Subcutaneous abdominal adipose tissue (tissue), 5 donors: ENCODE measurements around the gene RNASE11.
"Not testable (repeated sequence)": the region's sequence is repeated elsewhere in the genome, so short reads cannot be mapped to it uniquely, and the experiment has no call there.

Source experiments
- H3K27ac ChIP-seq: one replicate; pipeline ENCODE4 v1.7.0; 2013; ENCODE audit warnings: low read depth, mild to moderate bottlenecking, inconsistent platforms, low read length, moderate library complexity
- H3K27me3 ChIP-seq, 5 donors: one replicate each; pipeline ENCODE4 v1.7.0; 2013; ENCODE audit warnings: low read length in 5 of 5, inconsistent platforms in 1 of 5; ENCODE audit not compliant: control insufficient read depth in 5 of 5, insufficient read depth in 4 of 5
- H3K36me3 ChIP-seq, 5 donors: one replicate each; pipeline ENCODE4 v1.7.0; 2013; ENCODE audit warnings: low read length in 5 of 5; ENCODE audit not compliant: control insufficient read depth in 5 of 5, insufficient read depth in 5 of 5
- H3K4me1 ChIP-seq, 5 donors: one replicate each; pipeline ENCODE4 v1.7.0; 2013; ENCODE audit warnings: low read length in 5 of 5, mild to moderate bottlenecking in 3 of 5, moderate library complexity in 1 of 5; ENCODE audit not compliant: control insufficient read depth in 5 of 5, insufficient read depth in 5 of 5
- H3K4me3 ChIP-seq, 5 donors: one replicate each; pipeline ENCODE4 v1.7.0; 2013; ENCODE audit warnings: low read length in 5 of 5, low read depth in 1 of 5
- H3K9ac ChIP-seq, 5 donors: one replicate each; pipeline ENCODE4 v1.7.0; 2013; ENCODE audit warnings: low read length in 5 of 5, mild to moderate bottlenecking in 4 of 5, moderate library complexity in 3 of 5
- H3K9me3 ChIP-seq, 5 donors: one replicate each; pipeline ENCODE4 v1.7.0; 2013; ENCODE audit warnings: low read length in 5 of 5; ENCODE audit not compliant: control insufficient read depth in 5 of 5
- donor health status: healthy.
- donor health status: healthy.
- donor health status: healthy.
- donor health status: healthy.
- donor health status: healthy.

RNASE11 gene

DNA sequence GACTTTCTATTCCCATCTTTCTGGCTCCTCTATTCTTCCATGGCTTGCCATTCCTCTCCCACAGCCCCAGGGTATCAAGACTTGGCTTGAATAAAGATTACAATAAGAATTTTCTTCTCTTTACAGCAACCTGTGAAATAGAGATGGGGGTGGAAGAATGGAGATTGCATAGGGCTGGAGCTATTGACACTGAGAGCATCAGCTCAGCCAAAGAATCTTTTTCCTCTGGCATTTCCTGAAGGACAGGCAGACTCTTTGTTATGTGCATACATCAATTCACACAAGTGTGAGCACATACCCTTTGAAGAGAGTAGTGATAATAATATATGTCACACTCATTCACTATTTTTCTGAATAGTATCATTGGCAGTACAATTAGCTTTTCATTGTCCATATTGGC, 4.7 kb downstream of the RNASE11 start:
- no peaks in the 10 kb centered on the region for H3K4me1 ChIP-seq
- H3K36me3 ChIP-seq = no peaks in the 10 kb centered on the region
- no peaks in the 10 kb centered on the region for H3K9me3 ChIP-seq
- H3K9ac ChIP-seq = no peak overlapping the region
- no peak overlapping the region for H3K4me3 ChIP-seq
- peaks cover 0 to 2% (median 0%) of the 10 kb centered on the region in 5 donors for H3K27me3 ChIP-seq
- no peak overlapping the region for H3K27ac ChIP-seq

DNA sequence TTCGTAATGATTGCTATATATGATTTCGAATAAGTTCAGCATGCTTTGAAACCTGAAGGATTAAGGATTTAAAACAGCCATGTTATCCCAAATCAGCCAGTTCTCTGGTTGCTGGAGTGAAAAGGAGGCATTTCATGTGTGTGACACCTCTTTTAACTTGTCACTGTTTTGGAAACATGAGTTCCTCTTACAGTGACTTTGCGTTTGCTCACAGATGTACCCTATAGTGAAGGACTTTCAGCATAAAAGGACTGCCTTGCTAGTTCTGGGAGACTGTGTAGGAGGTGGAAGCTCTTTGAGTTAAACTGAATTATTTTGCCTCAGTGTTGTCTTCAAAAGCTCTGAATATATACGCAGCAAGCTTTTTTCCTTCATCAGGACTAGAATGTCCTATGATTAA, 7.6 kb downstream of the RNASE11 start:
- Histone ChIP-seq H3K4me1 (no peaks in the 10 kb centered on the region), H3K27me3 (peaks cover 0 to 2% (median 0%) of the 10 kb centered on the region in 5 donors), H3K36me3 (no peaks in the 10 kb centered on the region)

GRCh38 chr14:20578784-20579502, 8.9 kb downstream of the RNASE11 start:
- Histone ChIP-seq H3K36me3 (no peaks in the 10 kb centered on the region), H3K27ac (no peak overlapping the region), H3K27me3 (peaks cover 0 to 2% (median 0%) of the 10 kb centered on the region in 5 donors), H3K9ac (no peak overlapping the region), H3K4me3 (no peak overlapping the region), H3K9me3 (no peaks in the 10 kb centered on the region), H3K4me1 (no peaks in the 10 kb centered on the region)

More for the DNA sequence above, 7.6 kb downstream of the RNASE11 start:
- Histone ChIP-seq H3K4me3 (no peak overlapping the region), H3K9me3 (no peaks in the 10 kb centered on the region), H3K27ac (no peak overlapping the region), H3K9ac (no peak overlapping the region)

- H3K4me1 ChIP-seq = no peaks in the 10 kb centered on the region
- H3K9ac ChIP-seq = no peak overlapping the region
- no peak overlapping the region for H3K4me3 ChIP-seq
- no peaks in the 10 kb centered on the region for H3K9me3 ChIP-seq
- H3K27ac ChIP-seq = no peak overlapping the region
- peaks cover 0 to 2% (median 0%) of the 10 kb centered on the region in 5 donors for H3K27me3 ChIP-seq
- no peaks in the 10 kb centered on the region for H3K36me3 ChIP-seq
These were observed 9.5 kb downstream of the RNASE11 start for GRCh38 chr14:20578325-20578724.

DNA sequence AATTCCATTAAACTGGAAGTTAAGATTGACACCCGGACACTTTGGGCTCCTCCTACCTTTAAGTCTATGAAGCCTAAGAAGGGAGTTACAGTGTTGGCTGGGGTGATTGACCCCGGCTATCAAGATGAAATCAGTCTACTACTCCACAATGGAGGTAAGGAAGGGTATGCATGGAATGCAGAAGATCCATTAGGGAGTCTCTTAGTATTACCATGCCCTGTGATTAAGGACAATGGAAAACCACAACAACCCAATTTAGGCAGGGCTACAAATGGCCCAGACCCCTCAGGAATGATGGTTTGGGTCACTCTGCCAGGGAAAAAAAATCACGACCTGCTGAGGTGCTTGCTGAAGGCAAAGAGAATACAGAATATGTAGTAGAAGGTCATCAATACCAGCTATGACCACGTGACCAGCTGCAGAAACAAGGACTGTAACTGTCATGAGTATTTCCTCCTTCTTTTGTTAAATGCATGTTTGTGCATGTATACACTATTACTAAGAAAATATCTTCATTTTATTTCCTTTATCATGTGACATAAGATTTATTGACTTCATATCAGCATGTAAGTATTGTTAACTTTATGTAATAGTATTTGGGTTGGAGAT, 15.3 kb downstream of the RNASE11 start:
- H3K36me3 ChIP-seq, H3K4me3 ChIP-seq, H3K27me3 ChIP-seq, H3K9ac ChIP-seq, H3K27ac ChIP-seq, H3K4me1 ChIP-seq: not testable (repeated sequence)
- peaks cover 4 to 20% (median 17%) of the 10 kb centered on the region in 5 donors for H3K9me3 ChIP-seq

DNA sequence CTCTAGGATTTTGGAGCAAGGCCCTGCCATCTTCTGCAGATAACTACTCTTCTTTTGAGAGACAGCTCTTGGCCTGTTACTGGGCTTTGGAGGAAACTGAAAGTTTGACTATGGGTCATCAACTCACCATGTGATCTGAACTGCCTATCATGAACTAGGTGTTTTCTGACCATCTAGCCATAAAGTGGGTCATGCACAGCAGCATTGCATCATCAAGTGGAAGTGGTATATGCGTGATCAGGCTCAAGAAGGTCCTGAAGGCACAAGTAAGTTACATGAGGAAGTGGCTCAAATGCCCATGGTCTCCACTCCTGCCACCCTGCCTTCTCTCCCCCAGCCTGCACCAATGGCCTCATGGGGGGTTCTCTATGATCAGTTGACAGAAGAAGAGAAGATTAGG, 17.1 kb downstream of the RNASE11 start:
- H3K9me3 ChIP-seq = peaks cover 4 to 20% (median 17%) of the 10 kb centered on the region in 5 donors
- not testable (repeated sequence) for H3K9ac ChIP-seq, H3K36me3 ChIP-seq, H3K27ac ChIP-seq, H3K27me3 ChIP-seq, H3K4me1 ChIP-seq, H3K4me3 ChIP-seq

- H3K27me3 ChIP-seq, H3K36me3 ChIP-seq, H3K27ac ChIP-seq, H3K9ac ChIP-seq, H3K4me3 ChIP-seq, H3K4me1 ChIP-seq: not testable (repeated sequence)
- H3K9me3 ChIP-seq = peaks cover 4 to 20% (median 17%) of the 10 kb centered on the region in 5 donors
These were observed 17.9 kb downstream of the RNASE11 start for GRCh38 chr14:20569865-20570264.

- Histone ChIP-seq H3K9ac (no peak overlapping the region), H3K36me3 (no peaks in the 10 kb centered on the region), H3K27ac (no peak overlapping the region), H3K9me3 (peaks cover 4 to 20% (median 17%) of the 10 kb centered on the region in 5 donors), H3K4me1 (no peaks in the 10 kb centered on the region), H3K4me3 (peak overlapping the region in 2 of 5 donors; percentile 12 to 30), H3K27me3 (no peaks in the 10 kb centered on the region)
These were observed 18.7 kb downstream of the RNASE11 start for GRCh38 chr14:20569066-20569465.

DNA sequence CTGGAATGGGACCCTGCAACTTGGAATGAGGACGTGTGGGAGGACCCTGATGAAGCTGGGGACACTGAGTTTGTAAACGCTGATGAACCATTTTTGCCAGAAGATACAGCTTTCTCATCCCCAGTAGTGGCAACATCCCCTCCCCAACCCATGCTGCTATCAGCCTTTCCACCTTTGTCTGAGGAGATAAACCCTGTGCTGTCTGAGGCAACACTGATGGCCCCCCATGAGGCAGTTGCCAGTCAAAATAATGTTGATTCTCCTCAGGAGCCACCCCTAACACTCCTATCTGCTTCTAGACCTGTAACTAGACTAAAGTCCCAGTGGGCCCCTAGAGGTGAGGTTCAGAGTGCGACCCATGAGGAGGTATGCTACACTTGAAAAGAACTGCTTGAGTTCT, 19.4 kb downstream of the RNASE11 start:
- peaks cover 4 to 20% (median 17%) of the 10 kb centered on the region in 5 donors for H3K9me3 ChIP-seq
- no peaks in the 10 kb centered on the region for H3K4me1 ChIP-seq
- H3K27me3 ChIP-seq = no peaks in the 10 kb centered on the region
- H3K36me3 ChIP-seq = no peaks in the 10 kb centered on the region
- H3K9ac ChIP-seq = no peak overlapping the region
- H3K27ac ChIP-seq = no peak overlapping the region
- H3K4me3 ChIP-seq = no peak overlapping the region

DNA sequence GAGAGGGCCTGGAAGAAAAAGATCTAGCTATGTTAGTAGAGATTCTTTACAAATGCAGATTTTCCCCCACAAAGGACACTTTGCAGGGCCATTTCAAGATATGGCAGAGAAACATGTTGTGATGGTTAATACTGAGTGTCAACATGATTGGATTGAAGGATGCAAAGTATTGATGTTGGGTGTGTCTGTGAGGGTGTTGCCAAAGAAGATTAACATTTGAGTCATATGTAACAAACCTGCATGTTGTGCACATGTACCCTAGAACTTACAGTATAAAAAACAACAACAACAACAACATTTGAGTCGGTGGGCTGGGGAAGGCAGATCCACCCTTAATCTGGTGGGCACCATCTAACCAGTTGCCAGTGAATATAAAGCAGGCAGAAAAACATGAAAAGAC, 20.6 kb downstream of the RNASE11 start:
- H3K4me3 ChIP-seq, H3K4me1 ChIP-seq, H3K27me3 ChIP-seq, H3K27ac ChIP-seq, H3K36me3 ChIP-seq, H3K9ac ChIP-seq: not testable (repeated sequence)
- peaks cover 4 to 20% (median 17%) of the 10 kb centered on the region in 5 donors for H3K9me3 ChIP-seq
